GM12801 (cell line): ENCODE results near the gene MESD.

Source experiments
- TF ChIP-seq, protein P1 (sequence below): IDR thresholded peaks from one replicate; pipeline ENCODE4 v1.5.1; 2011; ENCODE audit warnings: control low read depth; ENCODE audit not compliant: insufficient read length; ENCODE audit errors: extremely low read depth

The MESD gene

DNA sequence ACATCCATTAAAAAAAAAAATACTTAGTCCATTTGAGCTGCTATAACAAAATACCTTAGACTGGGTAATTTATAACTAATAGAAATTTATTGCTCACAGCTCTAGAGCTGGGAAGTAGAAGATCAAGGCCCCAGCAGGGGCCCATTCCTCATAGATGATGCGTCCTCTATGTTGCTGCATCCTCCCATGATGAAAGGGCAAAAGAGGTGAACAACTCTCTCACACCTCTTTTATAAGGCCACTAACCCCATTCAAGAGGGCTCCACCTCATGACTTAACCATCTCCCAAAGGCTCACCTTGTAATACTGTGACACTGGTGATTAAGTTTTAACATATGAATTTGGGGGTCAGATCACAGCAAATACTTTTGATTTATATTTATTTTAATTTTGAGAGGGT lies 8.1 kb upstream of the MESD start:
- TF ChIP-seq, protein P1, sequence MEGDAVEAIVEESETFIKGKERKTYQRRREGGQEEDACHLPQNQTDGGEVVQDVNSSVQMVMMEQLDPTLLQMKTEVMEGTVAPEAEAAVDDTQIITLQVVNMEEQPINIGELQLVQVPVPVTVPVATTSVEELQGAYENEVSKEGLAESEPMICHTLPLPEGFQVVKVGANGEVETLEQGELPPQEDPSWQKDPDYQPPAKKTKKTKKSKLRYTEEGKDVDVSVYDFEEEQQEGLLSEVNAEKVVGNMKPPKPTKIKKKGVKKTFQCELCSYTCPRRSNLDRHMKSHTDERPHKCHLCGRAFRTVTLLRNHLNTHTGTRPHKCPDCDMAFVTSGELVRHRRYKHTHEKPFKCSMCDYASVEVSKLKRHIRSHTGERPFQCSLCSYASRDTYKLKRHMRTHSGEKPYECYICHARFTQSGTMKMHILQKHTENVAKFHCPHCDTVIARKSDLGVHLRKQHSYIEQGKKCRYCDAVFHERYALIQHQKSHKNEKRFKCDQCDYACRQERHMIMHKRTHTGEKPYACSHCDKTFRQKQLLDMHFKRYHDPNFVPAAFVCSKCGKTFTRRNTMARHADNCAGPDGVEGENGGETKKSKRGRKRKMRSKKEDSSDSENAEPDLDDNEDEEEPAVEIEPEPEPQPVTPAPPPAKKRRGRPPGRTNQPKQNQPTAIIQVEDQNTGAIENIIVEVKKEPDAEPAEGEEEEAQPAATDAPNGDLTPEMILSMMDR = no peak

- TF ChIP-seq, protein P1 = no peak
Observed at GRCh38 chr15:80996247-80996646, 6.6 kb upstream of the MESD start.

DNA sequence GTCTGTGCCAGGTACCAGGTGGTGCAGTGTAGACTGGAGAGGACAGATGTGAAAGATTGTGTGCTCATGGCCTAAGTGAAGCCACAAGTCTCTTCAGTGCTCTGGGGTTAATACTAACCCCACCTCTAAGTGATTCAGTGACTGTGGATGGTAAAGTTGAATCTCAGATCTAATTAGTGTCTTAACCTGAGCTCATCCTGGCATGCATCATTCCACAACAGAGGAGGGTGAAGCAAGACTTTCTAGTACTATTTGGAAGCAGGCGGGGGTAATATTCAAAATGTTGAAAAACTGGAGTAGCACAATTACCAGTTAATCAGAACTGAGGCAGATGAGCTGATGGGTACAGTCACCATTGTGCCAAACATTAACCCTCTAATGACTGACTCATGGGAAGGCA lies 2.8 kb upstream of the MESD start:
- TF ChIP-seq, protein P1 = no peak

DNA sequence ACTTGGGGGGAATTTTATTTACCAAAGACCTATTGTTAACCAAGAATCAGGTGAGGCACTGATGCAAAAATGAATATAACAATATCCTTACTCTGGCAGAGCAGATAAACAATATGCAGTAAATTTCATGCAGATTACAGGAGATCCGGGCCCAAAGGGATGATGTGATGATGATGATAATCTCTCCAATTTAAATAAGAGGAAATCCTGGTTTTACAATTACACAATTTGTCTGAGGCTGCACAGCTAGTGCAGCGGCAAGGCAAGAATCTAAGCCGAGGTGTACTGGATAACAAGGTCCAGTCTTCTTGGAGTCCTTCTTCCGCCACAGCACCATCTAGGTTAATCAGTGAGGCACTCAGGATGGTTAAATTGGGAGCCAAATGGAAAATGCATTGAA lies 2.4 kb upstream of the MESD start:
- TF ChIP-seq, protein P1 = no peak

DNA sequence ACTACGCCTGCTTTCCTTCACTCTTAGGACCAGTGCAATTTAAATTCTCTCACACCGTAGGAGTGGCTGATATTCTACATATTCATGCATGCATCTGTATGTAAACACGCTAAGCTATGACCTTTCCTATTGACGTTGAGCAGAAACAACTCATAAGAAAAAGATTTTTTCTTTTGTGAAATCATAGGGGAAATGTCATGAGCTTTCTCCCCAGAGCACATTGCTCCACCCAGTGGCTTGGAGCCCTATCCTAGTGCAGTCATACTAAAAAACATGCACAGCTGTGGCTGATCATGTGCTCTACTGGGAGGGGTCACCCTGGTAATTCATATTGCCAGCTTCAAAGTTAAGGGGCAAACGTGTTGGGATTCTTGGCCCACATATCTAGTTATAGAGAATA lies 1.8 kb upstream of the MESD start:
- TF ChIP-seq, protein P1 = no peak

GRCh38 chr15:80990955-80991354 lies 1.3 kb upstream of the MESD start:
- TF ChIP-seq, protein P1 = no peak

GRCh38 chr15:80989081-80989517 lies 520 bp downstream of the MESD start:
- TF ChIP-seq, protein P1 = no peak
